Calu3 (cell line): ENCODE data around the gene CD22. TPM values are rescaled to one million over a fixed set of nuclear protein-coding genes. Genes with fewer than 3 reads are reported as not detected.

Experiments used
- BruUV-seq: library from RNA; stranded (reverse); fragments of 400-500 nt; replicated peaks from 2 replicates; lab custom pipeline; 2021; lab: Mats Ljungman, UMichigan
- CTCF ChIA-PET: fragments of 300-600 bp; sonication (Branson Sonifier 250); formaldehyde crosslinking; loops from one replicate; lab custom pipeline; 2022; ENCODE audit warnings: antibody characterized with exemption; lab: Charles Lee
- DNase-seq: peaks from one replicate; pipeline ENCODE4 v3.0.0; 2022
- H3K27ac Mint-ChIP-seq: one replicate; pipeline ENCODE4 v1.8.0; 2022; ENCODE audit warnings: mixed read lengths; ENCODE audit not compliant: unreplicated experiment
- H3K27me3 Mint-ChIP-seq: one replicate; pipeline ENCODE4 v1.8.0; 2022; ENCODE audit warnings: mixed read lengths; ENCODE audit not compliant: unreplicated experiment
- H3K36me3 Mint-ChIP-seq: one replicate; pipeline ENCODE4 v1.8.0; 2022; ENCODE audit warnings: mild to moderate bottlenecking, moderate library complexity, mixed read lengths; ENCODE audit not compliant: insufficient read depth, unreplicated experiment
- H3K4me1 Mint-ChIP-seq: one replicate; pipeline ENCODE4 v1.8.0; 2022; ENCODE audit warnings: mild to moderate bottlenecking, low read depth, mixed read lengths; ENCODE audit not compliant: unreplicated experiment
- H3K4me3 Mint-ChIP-seq: one replicate; pipeline ENCODE4 v1.8.0; 2022; ENCODE audit warnings: mild to moderate bottlenecking, low read depth, moderate library complexity, mixed read lengths; ENCODE audit not compliant: unreplicated experiment
- H3K9me3 Mint-ChIP-seq: one replicate; pipeline ENCODE4 v1.8.0; 2022; ENCODE audit warnings: low read depth, mixed read lengths; ENCODE audit not compliant: unreplicated experiment
- CTCF ChIP-seq: fragments of 200-600 bp; IDR thresholded peaks from one replicate; pipeline ENCODE4 v1.8.0; 2022; ENCODE audit warnings: antibody characterized with exemption; ENCODE audit not compliant: unreplicated experiment
- intact Hi-C: fragments of 100-400 bp; cut with micrococcal nuclease; formaldehyde crosslinking; loops from one replicate; pipeline ENCODE4 v1.10.0; 2022; ENCODE audit not compliant: unreplicated experiment
- total RNA-seq: library from RNA; stranded (reverse); gene quantifications from 2 replicates; pipeline ENCODE4 v1.2.3, GENCODE V29; 2022

Gene CD22
- total RNA-seq, 1 experiment from 2014 or later, result 5.9 TPM

GRCh38 chr19:35297515-35297848 is 31.5 kb upstream of the CD22 start:
- intact Hi-C loops, result no loop called here
- no peak for TF ChIP-seq CTCF
- no peak for DNase-seq
- H3K4me3 Mint-ChIP-seq, result no peak overlapping the region
- H3K4me1 Mint-ChIP-seq, result no peaks in the 10 kb centered on the region
- peaks cover 23% of the 10 kb centered on the region for H3K27me3 Mint-ChIP-seq
- no peak overlapping the region for H3K27ac Mint-ChIP-seq
- CTCF ChIA-PET, result no interaction called here
- H3K36me3 Mint-ChIP-seq, result no peaks in the 10 kb centered on the region
- H3K9me3 Mint-ChIP-seq, result no peaks in the 10 kb centered on the region
- no TSS peak for BruUV-seq

GRCh38 chr19:35297922-35298321 is 31.1 kb upstream of the CD22 start:
- H3K36me3 Mint-ChIP-seq, result no peaks in the 10 kb centered on the region
- no peak for DNase-seq
- no TSS peak for BruUV-seq
- peaks cover 19% of the 10 kb centered on the region for H3K27me3 Mint-ChIP-seq
- no peaks in the 10 kb centered on the region for H3K9me3 Mint-ChIP-seq
- intact Hi-C loops, result no loop called here
- no peak overlapping the region for H3K4me3 Mint-ChIP-seq
- no peak for TF ChIP-seq CTCF
- CTCF ChIA-PET, result no interaction called here
- no peak overlapping the region for H3K27ac Mint-ChIP-seq
- H3K4me1 Mint-ChIP-seq, result no peaks in the 10 kb centered on the region

GRCh38 chr19:35298561-35298972 is 30.4 kb upstream of the CD22 start:
- no peak for DNase-seq
- Mint-ChIP-seq H3K4me1 (no peaks in the 10 kb centered on the region), H3K27me3 (peaks cover 12% of the 10 kb centered on the region), H3K36me3 (no peaks in the 10 kb centered on the region), H3K9me3 (no peaks in the 10 kb centered on the region), H3K4me3 (no peak overlapping the region), H3K27ac (no peak overlapping the region)
- intact Hi-C loops, result no loop called here
- CTCF ChIA-PET, result no interaction called here
- no peak for TF ChIP-seq CTCF
- no TSS peak for BruUV-seq

- DNase-seq, result no peak
- Mint-ChIP-seq H3K4me1 (no peaks in the 10 kb centered on the region), H3K4me3 (no peak overlapping the region), H3K9me3 (no peaks in the 10 kb centered on the region), H3K27ac (no peak overlapping the region), H3K27me3 (peaks cover under 1% of the 10 kb centered on the region), H3K36me3 (no peaks in the 10 kb centered on the region)
- BruUV-seq, result no TSS peak
- no peak for TF ChIP-seq CTCF
- CTCF ChIA-PET, result no interaction called here
- intact Hi-C loops, result no loop called here
Observed at GRCh38 chr19:35299523-35300338, 29.3 kb upstream of the CD22 start.
